GM23338 (cell line): ENCODE measurements around the gene RBAK.

Experiments used
- CREB1 ChIP-seq: fragments of 250-450 bp; sonication (Bioruptor Pico); IDR thresholded peaks from 2 replicates; pipeline ENCODE4 v1.5.0; 2020; ENCODE audit warnings: low read depth, mild to moderate bottlenecking, moderate library complexity
- EZH2 ChIP-seq: fragments of 200-600 bp; sonication (generic); IDR thresholded peaks from one replicate; pipeline ENCODE4 v1.8.0; 2017; ENCODE audit warnings: antibody characterized with exemption, mild to moderate bottlenecking, low read depth; ENCODE audit not compliant: unreplicated experiment
- EZH2phosphoT487 ChIP-seq: fragments of 200-600 bp; sonication (generic); IDR thresholded peaks from one replicate; pipeline ENCODE4 v1.8.1; 2018; ENCODE audit warnings: antibody characterized with exemption; ENCODE audit not compliant: unreplicated experiment
- POLR2AphosphoS5 ChIP-seq: IDR thresholded peaks from 2 replicates; pipeline ENCODE4 v1.6.1; 2016; ENCODE audit warnings: antibody characterized with exemption, low read depth
- ZNF331 ChIP-seq: fragments of 250-450 bp; sonication (Bioruptor Pico); IDR thresholded peaks from 2 replicates; pipeline ENCODE4 v1.5.0; 2020; ENCODE audit warnings: low read depth, mild to moderate bottlenecking, moderate library complexity
- TF ChIP-seq, protein P1 (sequence below), 2 experiments: fragments of 200-600 bp in 1 of 2; sonication (generic) in 1 of 2; conservative IDR thresholded peaks; 2 replicates each; pipeline versions ENCODE4 v1.5.1 to v1.6.1; 2016 to 2017; ENCODE audit warnings: antibody characterized with exemption in 2 of 2, low read depth in 2 of 2, mild to moderate bottlenecking in 2 of 2, moderate library complexity in 1 of 2
- TF ChIP-seq, protein P2 (sequence below): IDR thresholded peaks from one replicate; pipeline ENCODE4 v1.6.1; 2018; ENCODE audit warnings: antibody characterized with exemption; ENCODE audit not compliant: unreplicated experiment

DNA sequence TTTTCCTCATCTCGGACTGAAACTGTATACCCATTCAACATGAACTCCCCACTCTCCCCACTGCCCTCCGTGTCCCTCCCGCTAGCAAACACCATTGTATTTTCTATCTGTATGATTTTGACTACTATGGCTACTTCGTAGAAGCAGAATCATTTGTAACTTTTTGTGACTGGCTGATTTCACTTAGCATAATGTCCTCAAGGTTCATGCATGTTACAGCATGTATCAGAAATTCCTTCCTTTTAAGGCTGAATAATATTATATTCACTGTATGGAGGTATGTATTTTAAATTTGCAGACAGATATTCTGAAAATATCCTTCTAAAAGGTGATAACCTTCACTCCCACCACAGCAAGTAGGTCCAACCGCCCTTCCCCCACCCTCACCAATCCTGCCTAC, 43.7 kb upstream of the RBAK start:
- no peak for TF ChIP-seq EZH2
- TF ChIP-seq, protein P1, sequence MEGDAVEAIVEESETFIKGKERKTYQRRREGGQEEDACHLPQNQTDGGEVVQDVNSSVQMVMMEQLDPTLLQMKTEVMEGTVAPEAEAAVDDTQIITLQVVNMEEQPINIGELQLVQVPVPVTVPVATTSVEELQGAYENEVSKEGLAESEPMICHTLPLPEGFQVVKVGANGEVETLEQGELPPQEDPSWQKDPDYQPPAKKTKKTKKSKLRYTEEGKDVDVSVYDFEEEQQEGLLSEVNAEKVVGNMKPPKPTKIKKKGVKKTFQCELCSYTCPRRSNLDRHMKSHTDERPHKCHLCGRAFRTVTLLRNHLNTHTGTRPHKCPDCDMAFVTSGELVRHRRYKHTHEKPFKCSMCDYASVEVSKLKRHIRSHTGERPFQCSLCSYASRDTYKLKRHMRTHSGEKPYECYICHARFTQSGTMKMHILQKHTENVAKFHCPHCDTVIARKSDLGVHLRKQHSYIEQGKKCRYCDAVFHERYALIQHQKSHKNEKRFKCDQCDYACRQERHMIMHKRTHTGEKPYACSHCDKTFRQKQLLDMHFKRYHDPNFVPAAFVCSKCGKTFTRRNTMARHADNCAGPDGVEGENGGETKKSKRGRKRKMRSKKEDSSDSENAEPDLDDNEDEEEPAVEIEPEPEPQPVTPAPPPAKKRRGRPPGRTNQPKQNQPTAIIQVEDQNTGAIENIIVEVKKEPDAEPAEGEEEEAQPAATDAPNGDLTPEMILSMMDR (conservative IDR thresholded peaks at IDR 0.05; ENCODE audit: low read depth in 2 of 2) = no peak
- no peak for TF ChIP-seq POLR2AphosphoS5
- no peak for TF ChIP-seq CREB1 (CRISPR knock-in tag)
- TF ChIP-seq EZH2phosphoT487 = no peak
- TF ChIP-seq ZNF331 (CRISPR knock-in tag) = no peak
- TF ChIP-seq, protein P2, sequence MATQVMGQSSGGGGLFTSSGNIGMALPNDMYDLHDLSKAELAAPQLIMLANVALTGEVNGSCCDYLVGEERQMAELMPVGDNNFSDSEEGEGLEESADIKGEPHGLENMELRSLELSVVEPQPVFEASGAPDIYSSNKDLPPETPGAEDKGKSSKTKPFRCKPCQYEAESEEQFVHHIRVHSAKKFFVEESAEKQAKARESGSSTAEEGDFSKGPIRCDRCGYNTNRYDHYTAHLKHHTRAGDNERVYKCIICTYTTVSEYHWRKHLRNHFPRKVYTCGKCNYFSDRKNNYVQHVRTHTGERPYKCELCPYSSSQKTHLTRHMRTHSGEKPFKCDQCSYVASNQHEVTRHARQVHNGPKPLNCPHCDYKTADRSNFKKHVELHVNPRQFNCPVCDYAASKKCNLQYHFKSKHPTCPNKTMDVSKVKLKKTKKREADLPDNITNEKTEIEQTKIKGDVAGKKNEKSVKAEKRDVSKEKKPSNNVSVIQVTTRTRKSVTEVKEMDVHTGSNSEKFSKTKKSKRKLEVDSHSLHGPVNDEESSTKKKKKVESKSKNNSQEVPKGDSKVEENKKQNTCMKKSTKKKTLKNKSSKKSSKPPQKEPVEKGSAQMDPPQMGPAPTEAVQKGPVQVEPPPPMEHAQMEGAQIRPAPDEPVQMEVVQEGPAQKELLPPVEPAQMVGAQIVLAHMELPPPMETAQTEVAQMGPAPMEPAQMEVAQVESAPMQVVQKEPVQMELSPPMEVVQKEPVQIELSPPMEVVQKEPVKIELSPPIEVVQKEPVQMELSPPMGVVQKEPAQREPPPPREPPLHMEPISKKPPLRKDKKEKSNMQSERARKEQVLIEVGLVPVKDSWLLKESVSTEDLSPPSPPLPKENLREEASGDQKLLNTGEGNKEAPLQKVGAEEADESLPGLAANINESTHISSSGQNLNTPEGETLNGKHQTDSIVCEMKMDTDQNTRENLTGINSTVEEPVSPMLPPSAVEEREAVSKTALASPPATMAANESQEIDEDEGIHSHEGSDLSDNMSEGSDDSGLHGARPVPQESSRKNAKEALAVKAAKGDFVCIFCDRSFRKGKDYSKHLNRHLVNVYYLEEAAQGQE = no peak
